ENCODE data around the gene TAGAP.

GRCh38 chr6:159059141-159059540 lies 14.3 kb upstream of the TAGAP start:
- TF ChIP-seq CTCF (IDR thresholded peaks at IDR 0.05; ENCODE audit: poor library complexity) (no peak), EZH2 (IDR thresholded peaks at IDR 0.05; ENCODE audit: borderline replicate concordance) (no peak), EZH2phosphoT487 (IDR thresholded peaks at IDR 0.05; ENCODE audit: low read depth, severe bottlenecking, unreplicated experiment) (no peak)
